A549 (cell line): ENCODE results near the gene WDFY1. TPM values are rescaled to one million over a fixed set of nuclear protein-coding genes. Genes with fewer than 3 reads are reported as not detected.

Experiments
- ATOH8 ChIP-seq: fragments of 250-450 bp; sonication (Bioruptor Pico); IDR thresholded peaks from 2 replicates; pipeline ENCODE4 v1.5.0; 2020; ENCODE audit warnings: low read depth, mild to moderate bottlenecking, moderate library complexity
- BCL3 ChIP-seq: fragments of >200 bp; sonication (Bioruptor Twin); formaldehyde crosslinking; IDR thresholded peaks from 3 replicates; pipeline ENCODE4 v1.6.1; 2016
- CHD2 ChIP-seq: fragments of 150-350 bp; IDR thresholded peaks from 2 replicates; pipeline ENCODE4 v1.6.1; 2014; ENCODE audit warnings: low read length; ENCODE audit not compliant: partially characterized antibody
- CHD4 ChIP-seq: fragments of 200-600 bp; sonication (generic); IDR thresholded peaks from 2 replicates; pipeline ENCODE4 v1.6.1; 2016; ENCODE audit warnings: antibody characterized with exemption, mild to moderate bottlenecking, borderline replicate concordance
- E2F6 ChIP-seq: IDR thresholded peaks from 2 replicates; pipeline ENCODE4 v1.6.1; 2012; ENCODE audit warnings: low read depth, borderline replicate concordance
- EHMT2 ChIP-seq: fragments of 200-600 bp; sonication (generic); IDR thresholded peaks from 2 replicates; pipeline ENCODE4 v1.6.1; 2016; ENCODE audit warnings: antibody characterized with exemption, low read depth, mild to moderate bottlenecking, moderate library complexity
- ELK1 ChIP-seq: fragments of 150-350 bp; IDR thresholded peaks from 2 replicates; pipeline ENCODE4 v1.6.1; 2014; ENCODE audit warnings: low read depth, mild to moderate bottlenecking, low read length
- FOXS1 ChIP-seq: fragments of 250-450 bp; sonication (Bioruptor Pico); IDR thresholded peaks from 2 replicates; pipeline ENCODE4 v1.5.0; 2020; ENCODE audit warnings: mild to moderate bottlenecking, moderate library complexity
- HDAC2 ChIP-seq: fragments of 200-600 bp; sonication (generic); IDR thresholded peaks from 2 replicates; pipeline ENCODE4 v1.6.1; 2016
- HES2 ChIP-seq: fragments of >200 bp; sonication (Bioruptor Twin); formaldehyde crosslinking; IDR thresholded peaks from 2 replicates; pipeline ENCODE4 v1.6.1; 2016
- HEYL ChIP-seq: fragments of 250-450 bp; sonication (Bioruptor Pico); IDR thresholded peaks from 2 replicates; pipeline ENCODE4 v1.8.0; 2021; ENCODE audit warnings: mild to moderate bottlenecking, moderate library complexity
- HMGXB4 ChIP-seq: fragments of 250-450 bp; sonication (Bioruptor Pico); IDR thresholded peaks from 2 replicates; pipeline ENCODE4 v1.5.0; 2021; ENCODE audit warnings: mild to moderate bottlenecking, moderate library complexity, borderline replicate concordance
- HOXB5 ChIP-seq: fragments of 250-450 bp; sonication (Bioruptor Pico); IDR thresholded peaks from 2 replicates; pipeline ENCODE4 v1.5.0; 2020; ENCODE audit warnings: mild to moderate bottlenecking, moderate library complexity
- JUN ChIP-seq, 2 experiments: fragments of >200 bp; sonication (Bioruptor Twin); formaldehyde crosslinking; IDR thresholded peaks; 2 replicates in 1 of 2; 3 replicates in 1 of 2; pipeline ENCODE4 v1.6.1; 2016 to 2017
- JUNB ChIP-seq: fragments of >200 bp; sonication (Bioruptor Twin); formaldehyde crosslinking; IDR thresholded peaks from 2 replicates; pipeline ENCODE4 v1.6.1; 2016
- MAFK ChIP-seq: fragments of 450-650 bp; IDR thresholded peaks from 2 replicates; pipeline ENCODE4 v1.6.1; 2014; ENCODE audit not compliant: partially characterized antibody
- NFE2L2 ChIP-seq: fragments of 150-350 bp; conservative IDR thresholded peaks from 2 replicates; pipeline ENCODE4 v1.6.1; 2014; ENCODE audit warnings: low read length
- NPAS2 ChIP-seq: fragments of 250-450 bp; sonication (Bioruptor Pico); IDR thresholded peaks from 2 replicates; pipeline ENCODE4 v1.8.0; 2022; ENCODE audit warnings: mild to moderate bottlenecking, moderate library complexity, borderline replicate concordance
- NR3C1 ChIP-seq: fragments of >200 bp; sonication (Bioruptor Twin); formaldehyde crosslinking; IDR thresholded peaks from 3 replicates; pipeline ENCODE4 v1.6.1; 2017
- POLR2A ChIP-seq: IDR thresholded peaks from 2 replicates; pipeline ENCODE4 v1.6.1; 2012; ENCODE audit warnings: mild to moderate bottlenecking, low read length
- RARB ChIP-seq: fragments of 250-450 bp; sonication (Bioruptor Pico); IDR thresholded peaks from 2 replicates; pipeline ENCODE4 v1.8.0; 2021; ENCODE audit warnings: mild to moderate bottlenecking, moderate library complexity
- RCOR1 ChIP-seq: fragments of 150-350 bp; IDR thresholded peaks from 2 replicates; pipeline ENCODE4 v1.6.1; 2014; ENCODE audit warnings: antibody characterized with exemption, low read length, low read depth
- REST ChIP-seq: fragments of 200-600 bp; sonication (generic); IDR thresholded peaks from 2 replicates; pipeline ENCODE4 v1.6.1; 2016; ENCODE audit warnings: antibody characterized with exemption, mild to moderate bottlenecking, moderate library complexity
- RFX5 ChIP-seq: fragments of 450-650 bp; IDR thresholded peaks from 2 replicates; pipeline ENCODE4 v1.7.1; 2014; ENCODE audit warnings: antibody characterized with exemption, mild to moderate bottlenecking, moderate library complexity
- SMC3 ChIP-seq: fragments of >200 bp; sonication (Bioruptor Twin); formaldehyde crosslinking; IDR thresholded peaks from 3 replicates; pipeline ENCODE4 v1.6.1; 2018; ENCODE audit warnings: inconsistent platforms
- TFCP2L1 ChIP-seq: fragments of 250-450 bp; sonication (Bioruptor Pico); IDR thresholded peaks from 2 replicates; pipeline ENCODE4 v1.5.0; 2021; ENCODE audit warnings: mild to moderate bottlenecking
- TP53 ChIP-seq: fragments of 250-450 bp; sonication (Bioruptor Pico); IDR thresholded peaks from 2 replicates; pipeline ENCODE4 v1.5.0; 2021; ENCODE audit warnings: mild to moderate bottlenecking, moderate library complexity
- ZC3H11A ChIP-seq: fragments of 450-650 bp; IDR thresholded peaks from 2 replicates; pipeline ENCODE4 v1.6.1; 2014; ENCODE audit warnings: antibody characterized with exemption, mild to moderate bottlenecking
- ZSCAN20 ChIP-seq: fragments of 250-450 bp; sonication (Bioruptor Pico); IDR thresholded peaks from 2 replicates; pipeline ENCODE4 v1.8.0; 2022; ENCODE audit warnings: mild to moderate bottlenecking, moderate library complexity
- polyA plus RNA-seq, 4 experiments: library from polyadenylated mRNA; depleted of rRNA in 3 of 4; stranded (reverse); fragments of >200 nt; fragmentation: RNase III in 1 of 4; extraction: RNeasy Plus Mini Kit Qiagen cat#74134 plus additional on column Dnase treatment in 1 of 4; gene quantifications; 2 replicates in 3 of 4; 3 replicates in 1 of 4; pipeline ENCODE4 v1.2.3, GENCODE V29; 2011 to 2017

The WDFY1 gene
- polyA plus RNA-seq, 2 of the 4 experiments (the other 2 are of a cell fraction), result 38.7 to 70.8 TPM

GRCh38 chr2:223957092-223957851 lies 12.1 kb upstream of the WDFY1 start, which contains the start of gene MRPL44 (continued):
- peak; percentile 20; the same call in 1 of the 2 replicates for TF ChIP-seq HMGXB4 (CRISPR knock-in tag)
- TF ChIP-seq ATOH8, result no peak
- TF ChIP-seq TFCP2L1, result no peak
- TF ChIP-seq HOXB5 (CRISPR knock-in tag), result 0 out of 2 replicates have a peak, but pooled peaks have one; percentile 62
- no peak for TF ChIP-seq EHMT2
- no peak for TF ChIP-seq HES2
- TF ChIP-seq NFE2L2, result no peak
- no peak for TF ChIP-seq CHD4
- TF ChIP-seq JUNB, result no peak
- peak; percentile 5; the same call in 1 of the 2 replicates for TF ChIP-seq ZC3H11A
- TF ChIP-seq POLR2A, result peak; percentile 61
- no peak for TF ChIP-seq HEYL (CRISPR knock-in tag)
- TF ChIP-seq REST, result peak; percentile 51
- TF ChIP-seq RCOR1, result 0 out of 2 replicates have a peak, but pooled peaks have one; percentile 33
- peak; percentile 54; the same call in 2 of the 3 replicates for TF ChIP-seq SMC3
- no peak for TF ChIP-seq ZSCAN20 (CRISPR knock-in tag)
- TF ChIP-seq BCL3, result peak; percentile 85
- no peak for TF ChIP-seq NR3C1
- TF ChIP-seq RARB (CRISPR knock-in tag), result no peak
- no peak for TF ChIP-seq FOXS1 (CRISPR knock-in tag)
- peak; percentile 68 for TF ChIP-seq RFX5
- TF ChIP-seq ELK1, result no peak
- TF ChIP-seq MAFK, result no peak
- TF ChIP-seq E2F6, result peak; percentile 66
- no peak for TF ChIP-seq NPAS2 (CRISPR knock-in tag)
- TF ChIP-seq HDAC2, result peak; percentile 94
- peak; percentile 92 to 97 for TF ChIP-seq JUN (IDR thresholded peaks at IDR 0.05)
- TF ChIP-seq TP53 (CRISPR knock-in tag), result no peak
- peak; percentile 38 for TF ChIP-seq CHD2
